GM19193 (cell line): ENCODE measurements around the gene AKR1C4.

ENCODE experiments used
- POLR2A ChIP-seq: IDR thresholded peaks from 4 replicates; pipeline ENCODE4 v1.6.1; 2011; ENCODE audit not compliant: insufficient read depth, insufficient read length; ENCODE audit errors: extremely low read depth

The AKR1C4 gene

GRCh38 chr10:5252177-5253037, 55.8 kb downstream of the AKR1C4 start:
- TF ChIP-seq POLR2A = no peak

GRCh38 chr10:5254488-5254887, 57.9 kb downstream of the AKR1C4 start:
- TF ChIP-seq POLR2A = no peak

- TF ChIP-seq POLR2A = no peak
Measured at GRCh38 chr10:5259132-5259951, 62.7 kb downstream of the AKR1C4 start.

GRCh38 chr10:5259952-5260578, 63.4 kb downstream of the AKR1C4 start:
- no peak for TF ChIP-seq POLR2A

- no peak for TF ChIP-seq POLR2A
Measured at GRCh38 chr10:5260828-5261227, 64.2 kb downstream of the AKR1C4 start.

GRCh38 chr10:5265139-5265538, 68.5 kb downstream of the AKR1C4 start:
- TF ChIP-seq POLR2A = no peak

GRCh38 chr10:5266351-5266750, 69.7 kb downstream of the AKR1C4 start:
- TF ChIP-seq POLR2A = no peak

GRCh38 chr10:5266804-5267203, 70.2 kb downstream of the AKR1C4 start:
- no peak for TF ChIP-seq POLR2A

GRCh38 chr10:5268234-5268633, 71.6 kb downstream of the AKR1C4 start:
- no peak for TF ChIP-seq POLR2A
